Mesothelial cell of epicardium (in vitro differentiated cells): Measurements from ENCODE around the gene F2RL3. TPM values are rescaled to one million over a fixed set of nuclear protein-coding genes. Genes with fewer than 3 reads are reported as not detected.

ENCODE experiments used
- DNase-seq, 2 experiments: peaks; one replicate each; pipeline ENCODE4 v3.0.0; 2021; ENCODE audit warnings: low spot score in 2 of 2; ENCODE audit not compliant: unreplicated experiment in 2 of 2
- H3K27ac Mint-ChIP-seq: 2 replicates; pipeline ENCODE4 v1.8.0; 2021; ENCODE audit warnings: mixed read lengths
- H3K27me3 Mint-ChIP-seq: 2 replicates; pipeline ENCODE4 v1.8.0; 2021; ENCODE audit warnings: low read depth, mixed read lengths
- H3K36me3 Mint-ChIP-seq: 2 replicates; pipeline ENCODE4 v1.8.0; 2021; ENCODE audit warnings: mixed read lengths
- H3K4me1 Mint-ChIP-seq: 2 replicates; pipeline ENCODE4 v1.8.0; 2021; ENCODE audit warnings: mixed read lengths
- H3K4me3 Mint-ChIP-seq: 2 replicates; pipeline ENCODE4 v1.8.0; 2021; ENCODE audit warnings: mild to moderate bottlenecking, moderate library complexity, mixed read lengths
- H3K9me3 Mint-ChIP-seq: 2 replicates; pipeline ENCODE4 v1.8.0; 2021; ENCODE audit warnings: mixed read lengths
- CTCF ChIP-seq: fragments of 200-600 bp; sonication (generic); IDR thresholded peaks from one replicate; pipeline ENCODE4 v1.5.0; 2021; ENCODE audit warnings: antibody characterized with exemption; ENCODE audit not compliant: unreplicated experiment
- total RNA-seq: library from RNA; stranded (reverse); gene quantifications from 3 replicates; pipeline ENCODE4 v1.2.1, GENCODE V29; 2021

Gene F2RL3
- total RNA-seq, 1 donor from 2014 or later = not detected

GRCh38 chr19:16927883-16928282, 39.1 kb downstream of the F2RL3 start:
- no peak for TF ChIP-seq CTCF
- DNase-seq = no peak
- peaks cover 21% of the 10 kb centered on the region for H3K36me3 Mint-ChIP-seq
- H3K9me3 Mint-ChIP-seq = peaks cover 23% of the 10 kb centered on the region
- H3K4me3 Mint-ChIP-seq = no peak overlapping the region
- no peak overlapping the region for H3K27ac Mint-ChIP-seq
- H3K27me3 Mint-ChIP-seq = no peaks in the 10 kb centered on the region
- H3K4me1 Mint-ChIP-seq = no peaks in the 10 kb centered on the region

GRCh38 chr19:16928351-16928750, 39.6 kb downstream of the F2RL3 start:
- Mint-ChIP-seq H3K27me3 (no peaks in the 10 kb centered on the region), H3K4me3 (no peak overlapping the region), H3K4me1 (no peaks in the 10 kb centered on the region), H3K9me3 (peaks cover 25% of the 10 kb centered on the region), H3K36me3 (peaks cover 23% of the 10 kb centered on the region), H3K27ac (no peak overlapping the region)
- TF ChIP-seq CTCF = no peak
- DNase-seq = no peak

GRCh38 chr19:16928916-16929315, 40.1 kb downstream of the F2RL3 start:
- DNase-seq = no peak
- Mint-ChIP-seq H3K9me3 (peaks cover 31% of the 10 kb centered on the region), H3K4me1 (no peaks in the 10 kb centered on the region), H3K27me3 (no peaks in the 10 kb centered on the region), H3K4me3 (no peak overlapping the region), H3K36me3 (peaks cover 28% of the 10 kb centered on the region), H3K27ac (no peak overlapping the region)
- TF ChIP-seq CTCF = no peak

- Mint-ChIP-seq H3K9me3 (peaks cover 44% of the 10 kb centered on the region), H3K27me3 (no peaks in the 10 kb centered on the region), H3K27ac (no peak overlapping the region), H3K4me1 (no peaks in the 10 kb centered on the region), H3K4me3 (no peak overlapping the region), H3K36me3 (peaks cover 30% of the 10 kb centered on the region)
- TF ChIP-seq CTCF = no peak
- no peak for DNase-seq
These were observed 42.0 kb downstream of the F2RL3 start for GRCh38 chr19:16930753-16931152.

GRCh38 chr19:16931306-16931705, 42.5 kb downstream of the F2RL3 start:
- Mint-ChIP-seq H3K4me1 (no peaks in the 10 kb centered on the region), H3K27me3 (no peaks in the 10 kb centered on the region), H3K27ac (no peak overlapping the region), H3K36me3 (peaks cover 30% of the 10 kb centered on the region), H3K4me3 (no peak overlapping the region), H3K9me3 (peaks cover 44% of the 10 kb centered on the region)
- TF ChIP-seq CTCF = no peak
- no peak for DNase-seq

- Mint-ChIP-seq H3K36me3 (peaks cover 15% of the 10 kb centered on the region), H3K4me1 (no peaks in the 10 kb centered on the region), H3K9me3 (peaks cover 26% of the 10 kb centered on the region), H3K27ac (no peak overlapping the region), H3K4me3 (no peak overlapping the region), H3K27me3 (no peaks in the 10 kb centered on the region)
- no peak for TF ChIP-seq CTCF
- no peak for DNase-seq
These were observed 45.7 kb downstream of the F2RL3 start for GRCh38 chr19:16934489-16934888.
